ENCODE data around the gene TMEM164. TPM values are rescaled to one million over a fixed set of nuclear protein-coding genes. Genes with fewer than 3 reads are reported as not detected.

Gene TMEM164
- total RNA-seq, 2 experiments from 2014 or later, result 10.9 to 11.5 TPM

GRCh38 chrX:110215411-110215810, 212.5 kb downstream of the TMEM164 start:
- TF ChIP-seq CTCF (IDR thresholded peaks at IDR 0.05), result no peak
- intact Hi-C loops (cut with micrococcal nuclease), result no loop called here
- Mint-ChIP-seq H3K36me3 (ENCODE audit: low read depth) (peaks cover 4% of the 10 kb centered on the region), H3K27ac (no peak overlapping the region), H3K9me3 (no peaks in the 10 kb centered on the region), H3K27me3 (no peaks in the 10 kb centered on the region), H3K4me3 (no peak overlapping the region), H3K4me1 (ENCODE audit: low read depth) (peaks cover 17% of the 10 kb centered on the region)
- POLR2A ChIA-PET, result no interaction called here
- DNase-seq, result no peak
- no peak for ATAC-seq
- CTCF ChIA-PET, result no interaction called here

- no peak for ATAC-seq
- CTCF ChIA-PET, result no interaction called here
- intact Hi-C loops (cut with micrococcal nuclease), result no loop called here
- peaks cover 16% of the 10 kb centered on the region for H3K4me1 Mint-ChIP-seq (ENCODE audit: low read depth)
- no peak overlapping the region for H3K27ac Mint-ChIP-seq
- DNase-seq, result no peak
- POLR2A ChIA-PET, result no interaction called here
- H3K27me3 Mint-ChIP-seq, result no peaks in the 10 kb centered on the region
- peaks cover 4% of the 10 kb centered on the region for H3K36me3 Mint-ChIP-seq (ENCODE audit: low read depth)
- no peak overlapping the region for H3K4me3 Mint-ChIP-seq
- TF ChIP-seq CTCF (IDR thresholded peaks at IDR 0.05), result no peak
- H3K9me3 Mint-ChIP-seq, result no peaks in the 10 kb centered on the region
Observed at GRCh38 chrX:110216027-110216426, 213.1 kb downstream of the TMEM164 start.

GRCh38 chrX:110218591-110218990, 215.7 kb downstream of the TMEM164 start:
- POLR2A ChIA-PET, result no interaction called here

GRCh38 chrX:110219920-110220319, 217.0 kb downstream of the TMEM164 start:
- ChIA-PET POLR2A (no interaction called here), CTCF (no interaction called here)
- intact Hi-C loops (cut with micrococcal nuclease), result no loop called here
- no peak overlapping the region for H3K4me3 Mint-ChIP-seq
- H3K9me3 Mint-ChIP-seq, result no peaks in the 10 kb centered on the region
- no peak for DNase-seq
- ATAC-seq, result no peak
- H3K36me3 Mint-ChIP-seq (ENCODE audit: low read depth), result peaks cover 1% of the 10 kb centered on the region
- no peak overlapping the region for H3K27ac Mint-ChIP-seq
- H3K4me1 Mint-ChIP-seq (ENCODE audit: low read depth), result peaks cover 24% of the 10 kb centered on the region
- H3K27me3 Mint-ChIP-seq, result no peaks in the 10 kb centered on the region
- TF ChIP-seq CTCF (IDR thresholded peaks at IDR 0.05), result no peak

More at GRCh38 chrX:110218591-110218990, 215.7 kb downstream of the TMEM164 start:
- Mint-ChIP-seq H3K27ac (no peak overlapping the region), H3K9me3 (no peaks in the 10 kb centered on the region), H3K4me3 (no peak overlapping the region), H3K27me3 (no peaks in the 10 kb centered on the region), H3K4me1 (ENCODE audit: low read depth) (peaks cover 20% of the 10 kb centered on the region), H3K36me3 (ENCODE audit: low read depth) (peaks cover 5% of the 10 kb centered on the region)
- CTCF ChIA-PET, result no interaction called here
- ATAC-seq (no peak), DNase-seq (no peak)
- intact Hi-C loops (cut with micrococcal nuclease), result no loop called here
- TF ChIP-seq CTCF (IDR thresholded peaks at IDR 0.05), result no peak

GRCh38 chrX:110222497-110223257, 219.8 kb downstream of the TMEM164 start:
- H3K27me3 Mint-ChIP-seq, result no peaks in the 10 kb centered on the region
- intact Hi-C loops (cut with micrococcal nuclease), result no loop called here
- POLR2A ChIA-PET, result no interaction called here
- H3K27ac Mint-ChIP-seq, result no peak overlapping the region
- DNase-seq (no peak), ATAC-seq (no peak)
- peaks cover 1% of the 10 kb centered on the region for H3K36me3 Mint-ChIP-seq (ENCODE audit: low read depth)
- peaks cover 24% of the 10 kb centered on the region for H3K4me1 Mint-ChIP-seq (ENCODE audit: low read depth)
- H3K9me3 Mint-ChIP-seq, result no peaks in the 10 kb centered on the region
- CTCF ChIA-PET, result interaction anchor here (0.6 kb wide), 1 partner anchor 47 kb away, joined by 3 read pairs; no protein-coding TSS in a partner anchor
- H3K4me3 Mint-ChIP-seq, result no peak overlapping the region
- TF ChIP-seq CTCF (IDR thresholded peaks at IDR 0.05), result no peak

All from activated CD8-positive, alpha-beta T cell treated with anti-CD3 and anti-CD28 coated beads for 36 hours (primary cell).